Jurkat, Clone E6-1 (cell line): Measurements from ENCODE around the gene SHANK3.
A peak's percentile ranks its signal among the peaks of the same experiment; 100 is the strongest.
"Not testable (repeated sequence)": the region's sequence is repeated elsewhere in the genome, so short reads cannot be mapped to it uniquely, and the experiment has no call there.

Experiments used
- DNase-seq: peaks from one replicate; pipeline ENCODE4 v3.0.0-alpha.2; 2011; ENCODE audit warnings: low read depth, low spot score
- H3K4me3 ChIP-seq: 2 replicates; pipeline ENCODE4 v1.5.1; 2011; ENCODE audit warnings: mild to moderate bottlenecking, low read length, control low read depth, moderate library complexity

The SHANK3 gene

DNA sequence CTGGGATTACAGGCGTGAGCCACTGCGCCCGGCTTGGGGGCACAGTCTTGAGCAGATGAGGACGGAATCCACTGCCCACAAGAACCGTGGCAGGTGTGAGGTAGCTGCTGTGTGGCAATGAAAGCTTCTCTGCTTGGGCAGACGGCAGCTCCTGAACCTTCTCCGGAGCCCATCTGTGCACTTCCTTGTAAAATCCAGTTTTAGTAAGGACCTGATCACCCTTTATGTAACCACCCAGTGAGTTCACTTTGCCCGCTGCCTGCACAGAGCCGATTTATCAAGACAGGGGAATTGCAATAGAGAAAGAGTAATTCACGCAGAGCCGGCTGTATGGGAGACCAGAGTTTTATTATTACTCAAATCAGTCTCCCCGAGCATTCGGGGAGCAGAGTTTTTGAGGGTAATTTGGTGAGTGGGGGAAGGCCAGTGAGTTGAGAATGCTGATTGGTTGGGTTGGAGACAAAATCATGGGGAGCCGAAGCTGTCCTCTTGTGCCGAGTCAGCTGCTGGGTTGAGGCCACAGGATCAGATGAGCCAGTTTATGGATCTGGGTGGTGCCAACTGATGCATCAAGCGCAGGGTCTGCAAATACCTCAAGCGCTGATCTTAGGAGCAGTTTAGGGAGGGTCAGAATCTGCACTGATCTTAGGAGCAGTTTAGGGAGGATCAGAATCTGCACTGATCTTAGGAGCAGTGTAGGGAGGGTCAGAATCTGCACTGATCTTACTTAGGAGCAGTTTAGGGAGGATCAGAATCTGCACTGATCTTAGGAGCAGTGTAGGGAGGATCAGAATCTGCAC, 29.4 kb upstream of the SHANK3 start:
- H3K4me3 ChIP-seq, DNase-seq: not testable (repeated sequence)

- DNase-seq, H3K4me3 ChIP-seq: not testable (repeated sequence)
Measured at GRCh38 chr22:50643821-50644101, 28.9 kb upstream of the SHANK3 start.

- H3K4me3 ChIP-seq, result no peak overlapping the region
- no peak for DNase-seq
Measured at GRCh38 chr22:50653256-50653655, 19.4 kb upstream of the SHANK3 start.

DNA sequence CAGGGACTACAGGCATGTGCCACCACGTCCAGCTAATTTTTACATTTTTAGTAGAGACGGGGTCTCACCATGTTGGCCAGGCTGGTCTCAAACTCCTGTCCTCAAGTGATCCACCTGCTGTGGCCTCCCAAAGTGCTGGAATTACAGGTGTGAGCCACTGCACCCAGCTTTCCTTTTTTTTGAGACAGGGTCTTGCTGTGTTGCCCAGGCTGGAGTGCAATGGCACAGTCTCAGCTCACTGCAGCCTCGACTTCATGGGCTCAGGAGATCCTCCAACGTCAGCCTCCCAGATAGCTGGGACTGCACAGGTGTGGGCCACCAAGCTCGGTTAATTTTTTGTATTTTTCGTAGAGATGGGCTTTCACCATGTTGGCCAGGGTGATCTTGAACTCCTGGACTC, 18.0 kb upstream of the SHANK3 start:
- H3K4me3 ChIP-seq, DNase-seq: not testable (repeated sequence)

- H3K4me3 ChIP-seq, result no peak overlapping the region
- DNase-seq, result no peak
Measured at GRCh38 chr22:50656122-50657070, 16.2 kb upstream of the SHANK3 start.

DNA sequence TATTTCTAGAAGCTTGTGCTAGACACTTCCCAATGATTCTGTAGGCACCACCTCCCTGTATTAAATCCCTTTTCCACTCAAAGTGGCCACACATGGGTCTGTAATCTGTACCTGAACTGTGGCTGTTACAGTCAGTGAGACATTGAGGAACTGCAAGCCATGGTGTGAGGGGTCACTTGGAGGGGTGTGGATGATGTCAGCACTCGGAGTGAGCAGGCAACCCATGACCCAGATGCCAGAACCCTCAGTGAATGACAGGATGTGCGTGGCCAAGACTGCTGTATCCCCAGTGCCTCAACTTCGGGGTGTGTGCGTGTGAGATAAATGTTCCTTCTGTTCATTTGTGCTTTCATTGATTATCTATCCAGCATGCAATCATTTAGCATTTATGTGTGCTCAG, 14.7 kb upstream of the SHANK3 start:
- DNase-seq, result no peak
- no peak overlapping the region for H3K4me3 ChIP-seq

GRCh38 chr22:50659711-50660110, 12.9 kb upstream of the SHANK3 start:
- DNase-seq, H3K4me3 ChIP-seq: not testable (repeated sequence)

- no peak overlapping the region for H3K4me3 ChIP-seq
- DNase-seq, result no peak
Measured at GRCh38 chr22:50660306-50660705, 12.3 kb upstream of the SHANK3 start.

GRCh38 chr22:50665212-50665611, 7.4 kb upstream of the SHANK3 start:
- no peak overlapping the region for H3K4me3 ChIP-seq
- DNase-seq, result no peak

DNA sequence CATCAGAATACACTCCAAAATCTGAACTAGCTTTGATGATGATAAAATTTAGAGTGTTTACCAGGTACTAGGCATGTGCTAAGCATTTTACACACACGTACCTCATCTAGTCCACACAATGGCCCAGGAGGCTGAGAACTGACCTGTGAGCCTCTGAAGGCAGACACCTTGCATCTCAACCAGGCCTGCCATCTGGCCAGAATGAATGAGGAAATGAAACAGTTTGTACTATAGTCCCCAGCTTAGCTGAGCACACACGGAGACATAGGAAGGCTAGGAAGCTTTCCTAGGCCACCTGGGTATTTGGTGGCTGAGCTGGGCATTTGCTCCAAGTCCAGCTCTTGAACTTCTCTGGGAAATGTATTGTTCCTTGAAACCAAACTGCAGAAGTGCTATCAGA, 6.9 kb upstream of the SHANK3 start:
- no peak for DNase-seq
- H3K4me3 ChIP-seq, result no peak overlapping the region

GRCh38 chr22:50670513-50670912, 2.1 kb upstream of the SHANK3 start:
- no peak for DNase-seq
- no peak overlapping the region for H3K4me3 ChIP-seq

GRCh38 chr22:50670914-50671538, 1.6 kb upstream of the SHANK3 start:
- no peak for DNase-seq
- no peak overlapping the region for H3K4me3 ChIP-seq

DNA sequence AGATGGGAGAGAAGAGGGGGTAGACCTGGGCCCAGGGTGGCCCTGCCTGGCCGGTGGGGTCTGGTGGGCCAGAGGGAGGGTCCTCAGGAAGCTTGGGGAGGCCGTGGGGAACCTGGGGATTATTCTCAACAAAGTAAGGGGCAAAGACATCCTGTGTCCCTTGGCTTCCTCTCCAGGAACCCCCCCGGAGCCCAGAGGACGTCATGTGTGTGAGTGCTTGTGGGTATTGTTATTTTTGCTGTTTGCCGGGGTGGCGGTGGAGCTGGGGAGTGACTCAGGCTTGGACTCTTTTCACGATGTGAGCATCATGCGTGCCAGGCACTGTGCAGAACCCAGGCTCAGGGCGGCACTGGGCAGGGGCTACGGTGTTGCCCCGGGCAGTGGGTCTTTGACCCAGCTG, 982 bp upstream of the SHANK3 start:
- no peak for DNase-seq
- H3K4me3 ChIP-seq, result no peak overlapping the region

DNA sequence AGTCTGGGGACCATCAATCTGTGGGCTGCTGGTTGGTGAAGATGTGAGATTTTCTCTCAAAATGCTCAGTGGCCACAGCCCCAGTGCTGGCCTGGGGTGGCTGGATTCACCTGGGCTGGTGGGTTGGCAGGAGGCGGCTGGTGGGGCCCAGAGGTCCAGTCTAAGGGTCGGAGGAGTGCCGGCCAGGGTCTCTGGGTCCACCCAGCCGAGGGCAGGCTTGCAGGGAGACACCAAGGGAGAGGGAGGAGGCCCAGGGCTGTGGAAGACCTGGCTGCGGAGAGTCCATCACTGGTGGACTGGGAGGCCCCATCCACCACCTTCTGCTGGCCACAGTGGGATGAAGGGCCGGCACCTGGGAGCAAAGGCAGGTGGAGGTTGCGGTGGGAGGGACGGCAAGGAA, 582 bp upstream of the SHANK3 start:
- no peak for DNase-seq
- H3K4me3 ChIP-seq, result no peak overlapping the region

- DNase-seq, result no peak
- H3K4me3 ChIP-seq, result no peak overlapping the region
Measured at GRCh38 chr22:50673231-50674129, 857 bp downstream of the SHANK3 start.

DNA sequence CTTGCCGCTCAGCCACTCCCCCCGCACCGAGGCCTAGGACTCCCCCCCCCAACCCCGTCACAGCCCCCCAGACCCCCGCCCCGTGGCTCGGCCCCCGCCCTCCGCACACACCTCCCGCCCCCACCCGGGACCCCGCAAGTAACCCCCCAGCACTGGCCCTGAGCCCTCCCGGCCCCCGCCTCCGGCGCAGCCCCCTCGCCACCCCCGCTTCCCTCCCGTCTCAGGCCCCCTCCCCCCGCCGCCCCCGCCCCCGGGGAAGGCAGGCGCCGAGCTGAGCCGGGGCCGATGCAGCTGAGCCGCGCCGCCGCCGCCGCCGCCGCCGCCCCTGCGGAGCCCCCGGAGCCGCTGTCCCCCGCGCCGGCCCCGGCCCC, 1.5 kb downstream of the SHANK3 start:
- no peak for DNase-seq

GRCh38 chr22:50674606-50675552, 2.3 kb downstream of the SHANK3 start:
- no peak for DNase-seq
- H3K4me3 ChIP-seq, result peak overlapping the region; percentile 9; the same call in 1 of the 2 replicates

More for the DNA sequence above, 1.5 kb downstream of the SHANK3 start:
- H3K4me3 ChIP-seq, result no peak overlapping the region

- no peak overlapping the region for H3K4me3 ChIP-seq
Measured at GRCh38 chr22:50675553-50676179, 3.0 kb downstream of the SHANK3 start.

More at GRCh38 chr22:50675553-50676179, 3.0 kb downstream of the SHANK3 start:
- DNase-seq, result no peak
